ENCODE measurements around the gene ITPR2.
"Not testable (repeated sequence)": the region's sequence is repeated elsewhere in the genome, so short reads cannot be mapped to it uniquely, and the experiment has no call there.

The ITPR2 gene

DNA sequence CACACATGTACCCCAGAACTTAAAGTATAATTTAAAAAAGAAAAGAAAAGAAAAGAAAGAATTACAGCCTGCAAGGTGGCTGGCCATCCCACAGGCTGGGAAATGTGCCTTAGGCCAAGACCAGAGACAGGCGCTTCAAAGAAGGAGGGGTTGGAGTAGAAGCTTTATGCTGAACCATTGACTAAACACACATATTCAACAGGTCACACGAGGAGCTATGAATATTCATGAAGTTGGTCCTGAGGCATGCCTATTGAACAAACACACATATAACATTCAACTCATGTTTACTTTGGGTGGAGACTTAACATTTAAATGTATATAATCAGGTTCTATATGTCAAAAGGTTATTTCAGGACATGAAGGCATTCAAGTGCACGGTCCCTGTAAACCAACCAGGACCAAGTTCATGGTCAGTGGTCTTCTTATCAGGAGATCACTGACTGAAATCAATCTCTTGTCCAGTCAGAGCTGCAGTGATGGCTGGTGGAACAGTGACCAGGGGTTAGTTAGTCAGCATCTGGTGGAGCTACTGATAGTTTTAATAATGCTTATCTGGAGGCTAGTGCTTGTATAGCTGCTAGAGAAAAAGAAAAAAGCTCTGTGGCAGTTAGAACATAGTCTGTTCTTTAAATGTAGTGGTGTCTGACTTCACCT, 35.6 kb upstream of the ITPR2 start:
- Histone ChIP-seq H3K4me2 (no peak overlapping the region), H3K27ac (no peak overlapping the region)

DNA sequence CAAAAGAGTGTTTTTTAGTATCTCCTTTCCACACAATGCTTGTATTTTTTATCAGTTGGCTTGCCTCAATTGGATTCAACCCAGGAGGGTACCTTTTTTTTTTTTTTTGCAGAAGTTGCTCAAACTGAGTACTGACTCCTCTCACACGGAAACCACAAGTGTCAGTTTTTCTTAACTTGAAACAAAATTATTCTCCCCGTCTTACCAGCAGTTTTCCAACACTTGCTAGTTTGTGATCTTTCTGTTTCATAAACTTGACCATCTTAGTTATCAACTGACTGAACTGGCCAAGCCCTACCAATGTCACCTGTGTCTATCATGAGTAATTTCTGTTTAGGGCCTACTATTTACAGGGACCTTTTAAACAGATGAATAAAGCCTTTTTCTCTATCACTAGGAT, 34.1 kb upstream of the ITPR2 start:
- no peak overlapping the region for H3K4me3 ChIP-seq

More for the DNA sequence above, 35.6 kb upstream of the ITPR2 start:
- Histone ChIP-seq H3K9ac (no peak overlapping the region), H3K4me1 (peaks cover 12% of the 10 kb centered on the region), H3K4me3 (no peak overlapping the region), H3K27me3 (no peaks in the 10 kb centered on the region), H3K9me3 (no peaks in the 10 kb centered on the region), H4K20me1 (no peaks in the 10 kb centered on the region), H3K36me3 (no peaks in the 10 kb centered on the region)
- TF ChIP-seq Cebpa-rat (IDR thresholded peaks at IDR 0.05): no peak

DNA sequence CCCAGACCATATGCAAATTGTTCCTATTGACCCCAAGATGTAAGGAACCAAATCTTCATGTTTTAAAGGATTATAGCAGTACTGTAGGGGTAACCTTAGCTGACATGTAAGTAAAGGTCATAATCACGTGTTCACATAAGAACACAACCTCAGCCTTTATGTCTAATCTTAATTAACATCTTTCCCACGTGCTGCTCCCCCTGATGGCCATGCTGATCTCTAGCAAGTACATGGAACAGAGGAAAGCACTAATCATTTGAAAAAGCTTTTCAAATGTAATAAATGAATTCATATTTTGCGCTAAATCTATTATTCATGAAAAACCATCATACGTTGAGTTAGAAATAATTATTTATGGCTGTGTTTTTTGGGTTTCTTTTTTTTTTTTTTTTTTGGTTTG, 30.5 kb upstream of the ITPR2 start:
- H3K9me3 ChIP-seq: 0 out of 2 replicates have a peak, but pooled peaks cover 6% of the 10 kb centered on the region
- no peak overlapping the region for H3K9ac ChIP-seq
- H3K4me2 ChIP-seq: no peak overlapping the region
- H4K20me1 ChIP-seq: no peaks in the 10 kb centered on the region
- no peak overlapping the region for H3K4me3 ChIP-seq
- no peak for TF ChIP-seq Cebpa-rat (IDR thresholded peaks at IDR 0.05)
- no peak overlapping the region for H3K27ac ChIP-seq
- no peaks in the 10 kb centered on the region for H3K36me3 ChIP-seq
- no peaks in the 10 kb centered on the region for H3K27me3 ChIP-seq
- H3K4me1 ChIP-seq: peaks cover 12% of the 10 kb centered on the region

More for the DNA sequence above, 34.1 kb upstream of the ITPR2 start:
- no peaks in the 10 kb centered on the region for H4K20me1 ChIP-seq
- H3K27ac ChIP-seq: no peak overlapping the region
- H3K9me3 ChIP-seq: 0 out of 2 replicates have a peak, but pooled peaks cover under 1% of the 10 kb centered on the region
- H3K36me3 ChIP-seq: no peaks in the 10 kb centered on the region
- H3K4me2 ChIP-seq: peak overlapping the region; percentile 57
- H3K27me3 ChIP-seq: no peaks in the 10 kb centered on the region
- no peak for TF ChIP-seq Cebpa-rat (IDR thresholded peaks at IDR 0.05)
- no peak overlapping the region for H3K9ac ChIP-seq
- peaks cover 12% of the 10 kb centered on the region for H3K4me1 ChIP-seq

DNA sequence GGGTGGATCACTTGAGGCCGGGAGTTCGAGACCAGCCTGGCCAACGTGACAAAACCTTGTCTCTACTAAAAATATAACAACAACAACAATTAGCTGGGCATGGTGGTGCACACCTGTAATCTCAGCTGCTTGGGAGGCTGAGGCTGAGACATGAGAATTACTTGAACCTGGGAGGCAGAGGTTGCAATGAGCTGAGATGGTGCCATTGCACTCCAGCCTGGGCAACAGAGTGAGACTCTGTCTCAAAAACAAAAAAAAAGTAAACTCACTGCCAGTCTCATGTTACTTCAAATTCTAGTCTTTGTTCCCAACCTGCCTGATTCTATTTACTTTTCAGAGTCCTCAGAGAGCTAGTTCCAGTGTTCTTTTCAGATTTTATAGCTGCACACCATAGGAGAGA, 29.8 kb upstream of the ITPR2 start:
- not testable (repeated sequence) for H3K4me2 ChIP-seq, H3K9ac ChIP-seq, H3K36me3 ChIP-seq, H3K27me3 ChIP-seq, H3K4me3 ChIP-seq, H3K9me3 ChIP-seq, H4K20me1 ChIP-seq, H3K27ac ChIP-seq
- H3K4me1 ChIP-seq: peaks cover 12% of the 10 kb centered on the region

DNA sequence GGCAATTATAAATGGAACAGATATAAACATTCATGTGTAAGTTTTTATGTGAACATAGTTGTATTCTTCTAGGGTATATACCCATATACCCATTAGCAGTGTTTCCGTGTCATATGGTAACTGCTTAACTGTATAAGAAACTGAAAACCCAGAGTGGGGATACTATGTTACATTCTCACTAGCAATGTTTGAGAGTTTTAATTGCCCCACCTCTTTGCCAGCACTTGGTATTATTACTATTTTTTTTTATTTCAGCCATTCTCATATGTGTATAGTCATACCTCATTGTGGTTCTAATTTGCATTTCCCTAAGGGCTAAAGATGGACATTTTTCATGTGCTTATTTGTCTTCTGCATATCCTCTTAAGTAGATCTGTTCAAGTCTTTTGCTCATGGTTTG, 28.7 kb upstream of the ITPR2 start:
- Histone ChIP-seq H4K20me1 (no peaks in the 10 kb centered on the region), H3K9ac (no peak overlapping the region), H3K27me3 (no peaks in the 10 kb centered on the region), H3K36me3 (no peaks in the 10 kb centered on the region), H3K4me2 (no peak overlapping the region), H3K4me3 (no peak overlapping the region), H3K9me3 (0 out of 2 replicates have a peak, but pooled peaks cover 6% of the 10 kb centered on the region), H3K27ac (no peak overlapping the region), H3K4me1 (peaks cover 3% of the 10 kb centered on the region)
- TF ChIP-seq Cebpa-rat (IDR thresholded peaks at IDR 0.05): no peak

DNA sequence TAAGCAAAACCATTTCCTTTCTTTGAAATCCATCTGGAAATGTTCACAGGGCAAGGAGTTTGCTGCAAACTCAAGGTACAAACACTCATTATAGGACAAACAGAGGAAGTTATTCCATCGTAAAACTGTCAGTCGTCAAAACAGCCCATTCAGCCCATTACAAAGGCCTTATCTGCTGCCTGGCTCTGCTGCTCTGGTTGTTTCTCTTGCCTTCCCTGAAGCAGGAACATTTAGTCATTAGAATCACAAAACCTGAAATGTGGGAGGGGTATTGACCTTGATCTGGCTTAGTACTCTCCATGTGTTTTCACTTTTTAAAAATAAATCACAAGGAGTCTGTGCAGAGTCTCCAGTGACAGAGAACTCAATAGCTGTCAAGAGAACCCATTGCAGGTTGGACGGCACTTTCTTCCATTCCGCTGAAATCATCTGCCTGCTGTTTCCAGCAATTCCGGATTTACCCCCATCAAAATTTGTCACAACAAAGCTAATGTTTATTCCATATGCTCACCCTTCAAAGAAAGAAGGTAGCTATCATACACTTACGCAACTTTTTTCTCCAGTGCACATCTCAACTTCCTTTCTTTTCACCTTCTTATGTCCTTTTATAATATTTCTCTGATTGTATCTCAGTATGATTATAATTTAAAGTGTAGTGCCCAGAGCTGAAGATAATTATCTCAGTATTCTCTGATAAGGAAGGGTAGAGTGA, 24.6 kb upstream of the ITPR2 start:
- Histone ChIP-seq H3K9me3 (0 out of 2 replicates have a peak, but pooled peaks cover 6% of the 10 kb centered on the region), H3K27ac (no peak overlapping the region), H3K4me1 (peaks cover 9% of the 10 kb centered on the region), H4K20me1 (no peaks in the 10 kb centered on the region), H3K36me3 (no peaks in the 10 kb centered on the region), H3K4me2 (no peak overlapping the region), H3K9ac (no peak overlapping the region), H3K4me3 (no peak overlapping the region), H3K27me3 (no peaks in the 10 kb centered on the region)
- 0 out of 2 replicates have a peak, but pooled peaks have one; percentile 11 for TF ChIP-seq Cebpa-rat (IDR thresholded peaks at IDR 0.05)

DNA sequence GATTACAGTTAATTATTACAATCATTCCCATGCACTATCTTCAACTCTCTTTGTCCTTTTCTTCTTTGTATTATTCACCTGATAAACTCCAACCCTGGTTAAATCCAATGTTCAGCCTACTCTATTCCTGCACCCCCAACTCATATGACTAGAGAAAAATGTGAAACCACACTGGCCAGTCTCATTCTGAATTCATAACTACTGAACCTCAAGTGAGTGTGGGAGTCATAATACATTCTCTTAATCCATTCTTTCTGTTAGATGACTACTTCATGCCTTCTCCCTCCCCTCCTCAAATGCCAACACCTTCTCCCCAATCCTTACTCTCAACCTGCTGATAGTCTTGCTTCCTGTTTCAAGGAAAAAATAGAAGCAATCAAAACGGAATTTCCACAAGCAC, 22.3 kb upstream of the ITPR2 start:
- H3K27ac ChIP-seq: no peak overlapping the region

DNA sequence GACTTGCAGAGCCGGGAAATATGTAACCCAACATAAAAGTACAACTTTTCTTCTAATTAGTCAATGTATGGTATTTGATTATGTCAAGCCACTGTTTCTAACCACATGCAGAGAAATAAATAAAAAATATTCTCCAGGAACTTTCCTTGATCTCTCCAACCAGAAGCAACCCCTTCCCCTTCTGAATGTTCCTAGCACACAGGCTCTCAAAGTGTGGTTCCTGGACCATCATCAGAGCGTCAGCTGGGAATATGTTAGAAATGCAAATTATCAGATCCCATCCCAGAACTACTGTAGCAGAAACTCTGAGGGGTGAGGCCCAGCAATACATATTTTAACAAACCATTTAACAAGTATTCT, 21.0 kb upstream of the ITPR2 start:
- Histone ChIP-seq H3K27me3 (no peaks in the 10 kb centered on the region), H3K27ac (no peak overlapping the region), H3K4me3 (no peak overlapping the region), H3K9me3 (no peaks in the 10 kb centered on the region), H4K20me1 (no peaks in the 10 kb centered on the region), H3K36me3 (no peaks in the 10 kb centered on the region), H3K4me2 (peak overlapping the region; percentile 15; the same call in 1 of the 2 replicates), H3K4me1 (peaks cover 9% of the 10 kb centered on the region), H3K9ac (no peak overlapping the region)
- no peak for TF ChIP-seq Cebpa-rat (IDR thresholded peaks at IDR 0.05)

More for the DNA sequence above, 22.3 kb upstream of the ITPR2 start:
- Histone ChIP-seq H3K9ac (no peak overlapping the region), H4K20me1 (no peaks in the 10 kb centered on the region), H3K4me3 (no peak overlapping the region), H3K9me3 (no peaks in the 10 kb centered on the region), H3K4me1 (peaks cover 9% of the 10 kb centered on the region), H3K4me2 (no peak overlapping the region), H3K36me3 (no peaks in the 10 kb centered on the region), H3K27me3 (no peaks in the 10 kb centered on the region)
- no peak for TF ChIP-seq Cebpa-rat (IDR thresholded peaks at IDR 0.05)

DNA sequence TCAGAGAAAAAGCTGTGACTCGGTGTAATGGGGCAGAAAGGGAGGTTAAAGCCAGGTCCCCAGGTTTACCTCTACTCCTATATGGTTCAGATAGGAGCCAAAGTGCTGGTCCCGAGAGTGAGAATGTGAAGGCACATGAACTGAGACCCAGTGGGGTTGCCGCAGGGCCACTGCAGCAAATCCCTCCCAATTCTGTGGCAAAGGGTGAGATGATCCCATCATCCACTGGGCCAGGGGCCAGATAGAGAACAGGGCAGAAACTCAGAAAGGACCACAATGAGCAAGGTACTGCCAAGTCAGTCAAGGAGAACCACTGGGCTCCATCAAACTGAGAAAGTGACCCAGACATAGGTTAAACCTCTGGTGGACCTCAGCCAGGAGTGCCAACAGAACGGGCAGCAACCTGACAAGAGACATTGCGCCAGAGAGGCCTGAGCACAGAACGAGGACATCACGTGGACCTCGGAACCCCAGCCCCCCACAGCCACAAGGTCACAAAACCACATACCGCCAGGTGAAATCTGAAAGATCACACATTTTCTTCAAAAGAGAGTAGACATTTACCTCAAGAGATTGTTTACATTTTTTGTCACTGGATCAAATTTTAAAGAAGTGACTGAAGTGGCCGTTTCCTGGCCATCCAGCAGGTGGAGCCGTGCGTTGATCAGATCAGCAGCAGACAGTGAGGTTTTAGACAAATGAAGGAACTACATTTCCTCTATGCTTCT, 20.5 kb upstream of the ITPR2 start:
- Histone ChIP-seq H3K9ac (0 out of 2 replicates have a peak overlapping the region, but pooled peaks have one; percentile 11), H3K36me3 (no peaks in the 10 kb centered on the region), H4K20me1 (no peaks in the 10 kb centered on the region), H3K27me3 (no peaks in the 10 kb centered on the region), H3K27ac (no peak overlapping the region), H3K4me1 (peaks cover 9% of the 10 kb centered on the region), H3K4me2 (peak overlapping the region; percentile 15; the same call in 1 of the 2 replicates), H3K4me3 (no peak overlapping the region), H3K9me3 (no peaks in the 10 kb centered on the region)
- no peak for TF ChIP-seq Cebpa-rat (IDR thresholded peaks at IDR 0.05)

Measured in BLaER1 (cell line).